ENCODE results near the gene PCYT2. TPM values are rescaled to one million over a fixed set of nuclear protein-coding genes. Genes with fewer than 3 reads are reported as not detected.

The PCYT2 gene
- total and polyA plus RNA-seq, 9 of the 15 experiments (the other 6 are each of a cell fraction or from before 2014, with no cell fraction given): 0.92 to 134 (median 82.5) TPM

DNA sequence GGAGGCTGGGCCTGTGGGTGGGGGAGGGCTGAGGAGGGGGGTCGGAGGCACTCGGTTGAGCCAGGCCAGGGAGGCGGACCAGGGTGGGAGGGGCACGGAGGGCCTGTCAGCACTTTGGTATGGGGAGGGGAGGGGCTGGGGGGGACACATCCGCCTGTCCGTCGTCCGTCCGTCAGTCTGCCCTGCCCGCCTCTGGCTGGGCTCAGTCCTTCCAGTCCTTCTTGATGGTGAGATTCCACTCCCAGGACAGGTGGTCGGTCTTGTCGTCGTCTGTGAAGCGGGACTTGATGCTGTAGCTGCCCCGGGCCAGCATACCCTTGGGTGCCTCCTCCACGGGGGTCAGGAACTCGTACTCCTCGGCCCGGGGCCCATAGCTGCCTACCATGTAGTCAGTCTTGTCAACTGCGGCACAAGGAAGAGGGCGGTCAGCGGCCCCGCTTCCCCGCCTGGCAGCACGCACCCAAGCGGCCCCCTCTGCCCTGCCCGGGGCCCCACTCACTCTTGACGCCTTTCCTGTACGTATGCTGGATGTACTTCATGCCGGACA lies 42.5 kb downstream of the PCYT2 start (continued):
- TF ChIP-seq TEAD1 (CRISPR knock-in tag; IDR thresholded peaks at IDR 0.05): peak in 1 of 2 experiments; percentile 49; a peak in 1 of 4 replicates

DNA sequence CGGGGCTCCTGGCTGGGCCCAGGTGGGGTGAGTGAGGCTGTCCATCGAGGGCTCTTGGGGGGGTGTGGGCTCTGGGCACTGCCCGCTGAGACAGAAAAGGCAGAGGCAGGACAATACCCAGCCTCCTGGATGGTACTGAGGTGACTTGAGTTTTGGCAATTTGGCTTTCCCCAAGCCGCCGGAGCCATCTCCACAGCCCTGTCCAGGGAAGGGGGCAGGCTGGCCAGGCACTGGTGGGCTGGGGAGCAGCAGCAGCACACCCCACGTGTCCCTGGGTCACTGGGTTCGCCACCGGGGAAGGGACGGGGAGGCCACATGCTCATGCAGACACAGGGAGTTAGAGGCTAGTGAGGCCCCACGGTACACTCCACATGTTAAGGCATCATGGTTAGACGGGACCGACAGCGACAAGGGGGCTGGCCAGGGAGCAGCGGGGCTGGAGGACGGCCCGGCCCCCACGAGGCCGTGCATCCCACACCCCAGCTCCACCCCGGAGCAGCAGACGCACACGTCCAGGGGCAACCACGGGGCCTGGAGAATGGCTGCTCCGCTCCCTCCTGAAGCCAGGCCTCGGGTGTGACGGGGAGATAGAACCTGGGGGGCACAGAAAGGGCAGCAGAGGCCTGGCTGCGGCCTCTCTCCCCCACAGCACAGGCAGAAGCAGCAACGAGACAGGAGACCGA lies 43.1 kb downstream of the PCYT2 start:
- peaks cover 41% of the 10 kb centered on the region for H4K20me1 ChIP-seq (replicated peaks; ENCODE audit: control insufficient read depth, insufficient read depth, low read length)
- peaks cover 66% of the 10 kb centered on the region for H3K79me2 ChIP-seq (ENCODE audit: control insufficient read depth, insufficient read depth, low read length)
- ATAC-seq (peak; percentile 15), FAIRE-seq (peak; percentile 77), DNase-seq (ENCODE audit: extremely low read depth in 1 of 4, low spot score in 3 of 4) (peak in 2 of 4 experiments; percentile 26 to 32)
- H3K9ac ChIP-seq (ENCODE audit: insufficient read depth in 1 of 2, low read depth in 2 of 2, low read length in 2 of 2): peak overlapping the region; percentile 44 to 91; a peak in 3 of 4 replicates
- no peak overlapping the region for H3K4me3 ChIP-seq
- no TSS peak for BruUV-seq (replicated peaks)
- H2AFZ ChIP-seq (ENCODE audit: low read depth, low read length): no peak overlapping the region
- peak overlapping the region; percentile 21; the same call in 1 of the 2 replicates for H3K4me2 ChIP-seq (ENCODE audit: insufficient read depth, low read length)
- WGBS (ENCODE audit: insufficient coverage, low coverage, missing lambda C conversion rate): 25% methylated on average over 21 of the region's 28 CpGs
- no peaks in the 10 kb centered on the region for H3K9me1 ChIP-seq (ENCODE audit: control insufficient read depth, insufficient read depth, low read length)
- H3K27me3 ChIP-seq (ENCODE audit: control insufficient read depth in 2 of 2, insufficient read depth in 2 of 2, low read length in 2 of 2): no peaks in the 10 kb centered on the region
- ChIA-PET CTCF (ENCODE audit: low intra/inter-chr PET ratio) (no interaction called here), POLR2A (interaction anchor here (0.7 to 1.5 kb wide), 8 partner anchors 12 to 137 kb away, joined by 3 to 8 read pairs (median 3); no protein-coding TSS in a partner anchor)
- peaks cover 36 to 86% of the 10 kb centered on the region in 2 experiments for H3K4me1 ChIP-seq (replicated peaks in 1 of 2; ENCODE audit: control insufficient read depth in 2 of 2, insufficient read depth in 2 of 2, low read length in 2 of 2)
- intact Hi-C loops (cut with micrococcal nuclease) (no loop called here), in situ Hi-C loops (cut with MboI) (no loop called here)
- peaks cover 57% of the 10 kb centered on the region for H3K36me3 ChIP-seq (ENCODE audit: control insufficient read depth, insufficient read depth, low read length)
- no peaks in the 10 kb centered on the region for H3K9me3 ChIP-seq (replicated peaks; ENCODE audit: control insufficient read depth, insufficient read depth, low read depth, low read length)
- H3K27ac ChIP-seq (ENCODE audit: extremely low read depth, low read depth, low read length): peak overlapping the region; percentile 93
- TF ChIP-seq, protein P1, sequence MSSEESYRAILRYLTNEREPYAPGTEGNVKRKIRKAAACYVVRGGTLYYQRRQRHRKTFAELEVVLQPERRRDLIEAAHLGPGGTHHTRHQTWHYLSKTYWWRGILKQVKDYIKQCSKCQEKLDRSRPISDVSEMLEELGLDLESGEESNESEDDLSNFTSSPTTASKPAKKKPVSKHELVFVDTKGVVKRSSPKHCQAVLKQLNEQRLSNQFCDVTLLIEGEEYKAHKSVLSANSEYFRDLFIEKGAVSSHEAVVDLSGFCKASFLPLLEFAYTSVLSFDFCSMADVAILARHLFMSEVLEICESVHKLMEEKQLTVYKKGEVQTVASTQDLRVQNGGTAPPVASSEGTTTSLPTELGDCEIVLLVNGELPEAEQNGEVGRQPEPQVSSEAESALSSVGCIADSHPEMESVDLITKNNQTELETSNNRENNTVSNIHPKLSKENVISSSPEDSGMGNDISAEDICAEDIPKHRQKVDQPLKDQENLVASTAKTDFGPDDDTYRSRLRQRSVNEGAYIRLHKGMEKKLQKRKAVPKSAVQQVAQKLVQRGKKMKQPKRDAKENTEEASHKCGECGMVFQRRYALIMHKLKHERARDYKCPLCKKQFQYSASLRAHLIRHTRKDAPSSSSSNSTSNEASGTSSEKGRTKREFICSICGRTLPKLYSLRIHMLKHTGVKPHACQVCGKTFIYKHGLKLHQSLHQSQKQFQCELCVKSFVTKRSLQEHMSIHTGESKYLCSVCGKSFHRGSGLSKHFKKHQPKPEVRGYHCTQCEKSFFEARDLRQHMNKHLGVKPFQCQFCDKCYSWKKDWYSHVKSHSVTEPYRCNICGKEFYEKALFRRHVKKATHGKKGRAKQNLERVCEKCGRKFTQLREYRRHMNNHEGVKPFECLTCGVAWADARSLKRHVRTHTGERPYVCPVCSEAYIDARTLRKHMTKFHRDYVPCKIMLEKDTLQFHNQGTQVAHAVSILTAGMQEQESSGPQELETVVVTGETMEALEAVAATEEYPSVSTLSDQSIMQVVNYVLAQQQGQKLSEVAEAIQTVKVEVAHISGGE (CRISPR knock-in tag; IDR thresholded peaks at IDR 0.05): 0 out of 6 replicates have a peak, but pooled peaks of 1 of the 3 experiments have one; percentile 13
- TF ChIP-seq NELFE (IDR thresholded peaks at IDR 0.05; ENCODE audit: insufficient read depth, insufficient read length): no peak
- peak; percentile 85; the same call in 1 of the 2 replicates for TF ChIP-seq PHB (CRISPR knock-in tag; IDR thresholded peaks at IDR 0.05)
- TF ChIP-seq, protein P2, sequence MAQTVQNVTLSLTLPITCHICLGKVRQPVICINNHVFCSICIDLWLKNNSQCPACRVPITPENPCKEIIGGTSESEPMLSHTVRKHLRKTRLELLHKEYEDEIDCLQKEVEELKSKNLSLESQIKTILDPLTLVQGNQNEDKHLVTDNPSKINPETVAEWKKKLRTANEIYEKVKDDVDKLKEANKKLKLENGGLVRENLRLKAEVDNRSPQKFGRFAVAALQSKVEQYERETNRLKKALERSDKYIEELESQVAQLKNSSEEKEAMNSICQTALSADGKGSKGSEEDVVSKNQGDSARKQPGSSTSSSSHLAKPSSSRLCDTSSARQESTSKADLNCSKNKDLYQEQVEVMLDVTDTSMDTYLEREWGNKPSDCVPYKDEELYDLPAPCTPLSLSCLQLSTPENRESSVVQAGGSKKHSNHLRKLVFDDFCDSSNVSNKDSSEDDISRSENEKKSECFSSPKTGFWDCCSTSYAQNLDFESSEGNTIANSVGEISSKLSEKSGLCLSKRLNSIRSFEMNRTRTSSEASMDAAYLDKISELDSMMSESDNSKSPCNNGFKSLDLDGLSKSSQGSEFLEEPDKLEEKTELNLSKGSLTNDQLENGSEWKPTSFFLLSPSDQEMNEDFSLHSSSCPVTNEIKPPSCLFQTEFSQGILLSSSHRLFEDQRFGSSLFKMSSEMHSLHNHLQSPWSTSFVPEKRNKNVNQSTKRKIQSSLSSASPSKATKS (CRISPR knock-in tag; IDR thresholded peaks at IDR 0.05): 0 out of 2 replicates have a peak, but pooled peaks have one; percentile 7
- no peak for TF ChIP-seq PRMT5 (CRISPR knock-in tag; IDR thresholded peaks at IDR 0.05)
- no peak for TF ChIP-seq ZNF174 (CRISPR knock-in tag; IDR thresholded peaks at IDR 0.05)
- peak; percentile 18 for TF ChIP-seq SETDB1 (IDR thresholded peaks at IDR 0.05; ENCODE audit: low read length)
- TF ChIP-seq, protein P3, sequence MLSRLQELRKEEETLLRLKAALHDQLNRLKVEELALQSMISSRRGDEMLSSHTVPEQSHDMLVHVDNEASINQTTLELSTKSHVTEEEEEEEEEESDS (CRISPR knock-in tag; IDR thresholded peaks at IDR 0.05): no peak
- TF ChIP-seq, protein P4, sequence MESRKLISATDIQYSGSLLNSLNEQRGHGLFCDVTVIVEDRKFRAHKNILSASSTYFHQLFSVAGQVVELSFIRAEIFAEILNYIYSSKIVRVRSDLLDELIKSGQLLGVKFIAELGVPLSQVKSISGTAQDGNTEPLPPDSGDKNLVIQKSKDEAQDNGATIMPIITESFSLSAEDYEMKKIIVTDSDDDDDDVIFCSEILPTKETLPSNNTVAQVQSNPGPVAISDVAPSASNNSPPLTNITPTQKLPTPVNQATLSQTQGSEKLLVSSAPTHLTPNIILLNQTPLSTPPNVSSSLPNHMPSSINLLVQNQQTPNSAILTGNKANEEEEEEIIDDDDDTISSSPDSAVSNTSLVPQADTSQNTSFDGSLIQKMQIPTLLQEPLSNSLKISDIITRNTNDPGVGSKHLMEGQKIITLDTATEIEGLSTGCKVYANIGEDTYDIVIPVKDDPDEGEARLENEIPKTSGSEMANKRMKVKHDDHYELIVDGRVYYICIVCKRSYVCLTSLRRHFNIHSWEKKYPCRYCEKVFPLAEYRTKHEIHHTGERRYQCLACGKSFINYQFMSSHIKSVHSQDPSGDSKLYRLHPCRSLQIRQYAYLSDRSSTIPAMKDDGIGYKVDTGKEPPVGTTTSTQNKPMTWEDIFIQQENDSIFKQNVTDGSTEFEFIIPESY (CRISPR knock-in tag; IDR thresholded peaks at IDR 0.05): peak; percentile 52; the same call in 1 of the 2 replicates
